OCI-LY7 (cell line): ENCODE data around the gene SCARF2. TPM values are rescaled to one million over a fixed set of nuclear protein-coding genes. Genes with fewer than 3 reads are reported as not detected.

ENCODE experiments used
- BruUV-seq: library from RNA; stranded (reverse); fragments of 400-500 nt; replicated peaks from 2 replicates; lab custom pipeline; 2021; lab: Mats Ljungman, UMichigan
- CTCF ChIA-PET: fragments of 300-600 bp; sonication (Branson Sonifier 250); formaldehyde crosslinking; loops from one replicate; lab custom pipeline; 2022; ENCODE audit warnings: antibody characterized with exemption; ENCODE audit not compliant: unreplicated experiment; lab: Charles Lee
- POLR2A ChIA-PET: fragments of 300-600 bp; sonication (Branson Sonifier 250); formaldehyde crosslinking; loops from one replicate; lab custom pipeline; 2022; ENCODE audit warnings: antibody characterized with exemption; lab: Charles Lee
- DNase-seq: peaks from one replicate; pipeline ENCODE4 v3.0.0-alpha.2; 2015; ENCODE audit warnings: low spot score
- H2AFZ ChIP-seq: fragments of 200-600 bp; sonication (generic), shearing (Covaris generic); 2 replicates; pipeline ENCODE4 v1.6.1; 2014; ENCODE audit warnings: mild to moderate bottlenecking, antibody characterized with exemption, low read length, moderate library complexity
- H3K27ac ChIP-seq: fragments of 200-600 bp; sonication (generic); 2 replicates; pipeline ENCODE4 v1.5.1; 2014; ENCODE audit warnings: mixed run types, low read depth, mild to moderate bottlenecking, moderate library complexity, low read length, inconsistent platforms; ENCODE audit not compliant: poor library complexity, severe bottlenecking
- H3K36me3 ChIP-seq: fragments of 200-600 bp; sonication (generic); 2 replicates; pipeline ENCODE4 v1.6.1; 2014; ENCODE audit warnings: mild to moderate bottlenecking, antibody characterized with exemption, low read length, moderate library complexity, mixed read lengths; ENCODE audit not compliant: insufficient read depth
- H3K4me1 ChIP-seq: fragments of 200-600 bp; sonication (generic); 2 replicates; pipeline ENCODE4 v1.5.1; 2014; ENCODE audit warnings: mild to moderate bottlenecking, low read length; ENCODE audit not compliant: insufficient read depth, poor library complexity, severe bottlenecking
- H3K4me2 ChIP-seq: fragments of 200-600 bp; sonication (generic); 2 replicates; pipeline ENCODE4 v1.6.1; 2014; ENCODE audit warnings: mild to moderate bottlenecking, low read length
- H3K4me3 ChIP-seq: fragments of 200-600 bp; sonication (generic); 2 replicates; pipeline ENCODE4 v1.5.1; 2014; ENCODE audit warnings: mild to moderate bottlenecking, low read depth, low read length; ENCODE audit not compliant: poor library complexity, severe bottlenecking
- H3K79me2 ChIP-seq: fragments of 200-600 bp; sonication (generic); 2 replicates; pipeline ENCODE4 v1.6.1; 2016; ENCODE audit warnings: low read depth, mild to moderate bottlenecking, low read length, moderate library complexity, mixed read lengths; ENCODE audit not compliant: insufficient read depth
- H3K9me2 ChIP-seq: fragments of 200-600 bp; sonication (generic); 2 replicates; pipeline ENCODE4 v1.6.1; 2016; ENCODE audit warnings: mild to moderate bottlenecking, low read length, mixed read lengths; ENCODE audit not compliant: insufficient read depth
- H3K9me3 ChIP-seq: fragments of 200-600 bp; sonication (generic); 2 replicates; pipeline ENCODE4 v1.6.1; 2014; ENCODE audit warnings: mild to moderate bottlenecking, mixed run types, low read length, mixed read lengths
- H4K20me1 ChIP-seq: fragments of 200-600 bp; sonication (generic); 2 replicates; pipeline ENCODE4 v1.6.1; 2014; ENCODE audit warnings: mild to moderate bottlenecking, antibody characterized with exemption, low read length, moderate library complexity, mixed read lengths; ENCODE audit not compliant: insufficient read depth
- CTCF ChIP-seq: fragments of 200-600 bp; sonication (generic); conservative IDR thresholded peaks from 2 replicates; pipeline ENCODE4 v1.5.1; 2014; ENCODE audit warnings: mild to moderate bottlenecking, antibody characterized with exemption, low read length, moderate library complexity, mixed read lengths
- EZH2phosphoT487 ChIP-seq: fragments of 200-600 bp; sonication (generic); IDR thresholded peaks from 2 replicates; pipeline ENCODE4 v1.6.1; 2018; ENCODE audit warnings: low read depth, borderline replicate concordance, mild to moderate bottlenecking, mixed run types, antibody characterized with exemption, low read length, moderate library complexity, mixed read lengths
- intact Hi-C: fragments of 100-400 bp; cut with micrococcal nuclease; formaldehyde crosslinking; loops from one replicate; pipeline ENCODE4 v1.10.0; 2022; ENCODE audit not compliant: unreplicated experiment
- total RNA-seq, 2 experiments: library from RNA; depleted of rRNA in 1 of 2; stranded (reverse); fragments of >200 nt in 1 of 2; shearing (Covaris generic) in 1 of 2; gene quantifications; 2 replicates each; pipeline ENCODE4 v1.2.3, GENCODE V29; 2014 to 2022

Gene SCARF2
- total RNA-seq, 2 experiments from 2014 or later: 1.0 to 2.2 TPM

DNA sequence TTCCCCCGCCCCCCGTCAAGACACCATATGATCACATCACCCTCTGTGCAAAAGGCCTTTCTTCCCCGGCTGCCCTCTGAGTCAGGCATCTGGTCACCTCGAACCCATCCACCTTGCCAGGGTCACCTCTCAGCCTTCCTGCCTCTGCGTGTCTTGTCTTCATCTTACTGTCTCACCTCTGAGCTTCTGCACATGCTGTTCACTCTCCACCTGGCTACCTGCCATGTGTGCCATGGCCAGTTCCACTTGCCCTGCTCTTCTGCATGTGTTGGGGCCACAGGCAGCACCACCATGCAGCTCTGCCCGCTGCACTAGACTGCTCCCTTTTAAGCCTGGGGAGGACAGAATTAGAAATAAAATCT is 33.9 kb downstream of the SCARF2 start:
- Histone ChIP-seq H3K4me2 (no peak overlapping the region), H3K27ac (no peak overlapping the region), H4K20me1 (no peaks in the 10 kb centered on the region), H3K9me2 (no peaks in the 10 kb centered on the region), H3K4me1 (no peaks in the 10 kb centered on the region), H3K36me3 (no peaks in the 10 kb centered on the region), H3K9me3 (no peaks in the 10 kb centered on the region), H2AFZ (no peak overlapping the region), H3K4me3 (no peak overlapping the region), H3K79me2 (no peaks in the 10 kb centered on the region)
- ChIA-PET CTCF (no interaction called here), POLR2A (no interaction called here)
- TF ChIP-seq EZH2phosphoT487: no peak
- BruUV-seq: no TSS peak
- intact Hi-C loops: no loop called here
- no peak for DNase-seq

- POLR2A ChIA-PET: no interaction called here
- Histone ChIP-seq H3K4me2 (no peak overlapping the region), H4K20me1 (no peaks in the 10 kb centered on the region), H2AFZ (no peak overlapping the region), H3K9me2 (no peaks in the 10 kb centered on the region), H3K36me3 (no peaks in the 10 kb centered on the region), H3K27ac (no peak overlapping the region), H3K79me2 (no peaks in the 10 kb centered on the region), H3K9me3 (no peaks in the 10 kb centered on the region), H3K4me3 (no peak overlapping the region), H3K4me1 (no peaks in the 10 kb centered on the region)
- intact Hi-C loops: no loop called here
- DNase-seq: no peak
- CTCF ChIA-PET: no interaction called here
- TF ChIP-seq CTCF (no peak), EZH2phosphoT487 (no peak)
- BruUV-seq: no TSS peak
Observed at GRCh38 chr22:20402960-20403778, 34.5 kb downstream of the SCARF2 start.

GRCh38 chr22:20401376-20402014 is 36.1 kb downstream of the SCARF2 start:
- H3K9me3 ChIP-seq: no peaks in the 10 kb centered on the region
- TF ChIP-seq EZH2phosphoT487 (no peak), CTCF (no peak)
- no peaks in the 10 kb centered on the region for H3K4me1 ChIP-seq
- H2AFZ ChIP-seq: no peak overlapping the region
- no peak for DNase-seq
- no peaks in the 10 kb centered on the region for H4K20me1 ChIP-seq
- CTCF ChIA-PET: no interaction called here
- intact Hi-C loops: no loop called here
- no peak overlapping the region for H3K4me3 ChIP-seq
- POLR2A ChIA-PET: no interaction called here
- H3K4me2 ChIP-seq: no peak overlapping the region
- no peak overlapping the region for H3K27ac ChIP-seq
- H3K79me2 ChIP-seq: no peaks in the 10 kb centered on the region
- H3K36me3 ChIP-seq: no peaks in the 10 kb centered on the region
- no TSS peak for BruUV-seq
- H3K9me2 ChIP-seq: no peaks in the 10 kb centered on the region
